ENCODE measurements around the gene SRCAP. TPM values are rescaled to one million over a fixed set of nuclear protein-coding genes. Genes with fewer than 3 reads are reported as not detected.

SRCAP gene
- total and polyA plus RNA-seq, 8 donors, result 1.2 to 70.1 (median 24.6) TPM

DNA sequence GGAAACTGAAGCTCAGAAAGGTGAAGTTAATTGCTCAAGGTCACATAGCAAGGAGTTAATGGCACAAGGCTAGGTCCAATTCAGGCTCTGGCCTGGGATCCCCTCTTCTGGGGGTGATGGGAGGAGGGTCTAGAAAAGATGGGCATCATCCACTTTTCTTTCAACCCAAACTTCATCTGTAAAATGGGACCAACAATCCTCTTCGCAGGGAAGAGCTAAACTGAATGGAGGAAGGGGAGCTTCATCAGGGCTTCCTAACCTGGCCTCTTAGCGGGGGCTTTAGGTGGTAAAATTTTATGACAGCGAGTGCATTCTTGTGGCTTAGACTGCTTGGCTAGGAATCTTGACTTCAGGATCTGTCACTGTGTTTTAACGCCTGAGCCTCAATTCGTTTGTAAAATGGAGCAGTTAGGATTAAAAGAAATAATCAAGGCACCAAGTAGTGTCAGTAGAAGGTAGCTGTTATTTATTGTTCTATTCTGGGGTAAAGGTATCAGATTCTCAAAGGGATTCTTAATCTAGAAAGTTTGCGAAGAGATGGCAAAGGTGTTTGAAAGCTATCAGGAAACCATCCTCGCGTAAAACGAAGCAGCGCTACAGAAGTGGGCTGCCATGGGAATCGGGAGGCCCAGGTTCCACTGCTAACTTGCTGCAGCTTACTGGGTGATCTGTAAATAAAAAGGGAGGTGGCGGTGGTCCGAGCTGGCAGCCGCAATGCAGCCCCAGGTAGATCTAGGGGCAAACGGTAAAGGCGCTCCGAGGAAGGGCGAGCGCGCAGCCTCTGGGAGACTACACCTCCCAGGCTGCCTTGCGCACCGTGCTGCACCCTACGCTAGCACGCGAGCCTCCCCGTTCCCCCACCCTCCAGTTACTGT is 1.5 kb upstream of the SRCAP start:
- Histone ChIP-seq H3K9me3 (no peaks in the 10 kb centered on the region), H3K27ac (peak overlapping the region; percentile 96 to 100 (median 100)), H3K4me3 (peak overlapping the region; percentile 74 to 98 (median 91)), H3K4me1 (peaks cover 16 to 53% (median 32%) of the 10 kb centered on the region in 4 donors), H3K27me3 (no peaks in the 10 kb centered on the region), H3K36me3 (peaks cover 19 to 25% (median 22%) of the 10 kb centered on the region in 4 donors)
- DNase-seq, result peak in 1 of 2 donors; percentile 18
- WGBS, 5 donors, result 8 to 24% (median 10%) methylated on average over 14 to 26 of the region's 26 CpGs
- TF ChIP-seq EP300 (IDR thresholded peaks at IDR 0.05) (no peak), POLR2AphosphoS5 (IDR thresholded peaks at IDR 0.05) (no peak), POLR2A (IDR thresholded peaks at IDR 0.05) (no peak)
- TF ChIP-seq, protein P1, sequence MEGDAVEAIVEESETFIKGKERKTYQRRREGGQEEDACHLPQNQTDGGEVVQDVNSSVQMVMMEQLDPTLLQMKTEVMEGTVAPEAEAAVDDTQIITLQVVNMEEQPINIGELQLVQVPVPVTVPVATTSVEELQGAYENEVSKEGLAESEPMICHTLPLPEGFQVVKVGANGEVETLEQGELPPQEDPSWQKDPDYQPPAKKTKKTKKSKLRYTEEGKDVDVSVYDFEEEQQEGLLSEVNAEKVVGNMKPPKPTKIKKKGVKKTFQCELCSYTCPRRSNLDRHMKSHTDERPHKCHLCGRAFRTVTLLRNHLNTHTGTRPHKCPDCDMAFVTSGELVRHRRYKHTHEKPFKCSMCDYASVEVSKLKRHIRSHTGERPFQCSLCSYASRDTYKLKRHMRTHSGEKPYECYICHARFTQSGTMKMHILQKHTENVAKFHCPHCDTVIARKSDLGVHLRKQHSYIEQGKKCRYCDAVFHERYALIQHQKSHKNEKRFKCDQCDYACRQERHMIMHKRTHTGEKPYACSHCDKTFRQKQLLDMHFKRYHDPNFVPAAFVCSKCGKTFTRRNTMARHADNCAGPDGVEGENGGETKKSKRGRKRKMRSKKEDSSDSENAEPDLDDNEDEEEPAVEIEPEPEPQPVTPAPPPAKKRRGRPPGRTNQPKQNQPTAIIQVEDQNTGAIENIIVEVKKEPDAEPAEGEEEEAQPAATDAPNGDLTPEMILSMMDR (IDR thresholded peaks at IDR 0.05), result peak in 1 of 7 experiments; percentile 16
- intact Hi-C loops (cut with DNase I; ENCODE audit: low total_unique reads), result no loop called here

DNA sequence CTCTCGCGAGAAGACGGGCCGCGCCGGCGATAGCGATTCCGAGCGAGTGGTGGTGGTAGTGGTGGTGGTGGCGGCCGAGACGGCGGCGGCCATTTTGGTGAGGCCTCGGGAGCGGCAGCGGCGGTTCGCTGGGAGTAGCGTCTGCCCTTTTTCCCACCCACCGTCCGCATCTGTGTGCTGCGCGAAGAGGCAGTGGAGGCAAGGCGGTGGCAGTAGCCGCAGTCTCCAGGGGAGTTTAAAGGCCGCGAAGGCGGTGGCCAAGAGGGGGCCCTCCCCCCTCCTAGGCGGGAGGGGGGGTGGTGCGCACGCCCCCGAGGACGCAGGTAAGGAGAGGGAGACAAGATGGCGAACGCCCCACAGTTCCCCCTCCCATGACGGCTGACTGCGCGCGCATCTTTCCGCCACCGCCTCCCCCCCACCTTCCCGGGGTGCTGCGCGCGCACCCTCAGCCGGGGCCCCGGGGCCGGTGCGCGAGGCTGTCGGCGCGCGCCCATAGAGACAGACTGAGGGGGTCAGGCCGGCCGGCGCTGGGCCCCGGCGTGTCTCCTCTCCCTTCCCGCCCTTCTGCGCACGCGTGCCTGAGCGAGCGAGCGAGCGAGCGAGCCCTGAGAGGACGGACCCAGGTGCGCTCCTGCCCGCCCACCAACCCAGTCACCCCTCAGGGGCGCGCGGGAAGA is 694 bp upstream of the SRCAP start:
- Histone ChIP-seq H3K4me3 (peak overlapping the region; percentile 74 to 98 (median 91)), H3K27me3 (no peaks in the 10 kb centered on the region), H3K4me1 (peaks cover 16 to 53% (median 32%) of the 10 kb centered on the region in 4 donors), H3K9me3 (no peaks in the 10 kb centered on the region), H3K36me3 (peaks cover 26 to 33% (median 30%) of the 10 kb centered on the region in 4 donors), H3K27ac (peak overlapping the region; percentile 96 to 100 (median 100))
- intact Hi-C loops (cut with DNase I; ENCODE audit: low total_unique reads), result no loop called here
- WGBS, 5 donors, result 0 to 1% (median 0%) methylated on average over 24 to 73 of the region's 76 CpGs
- TF ChIP-seq EP300 (IDR thresholded peaks at IDR 0.05), result no peak
- peak in 1 of 4 donors; percentile 51 for TF ChIP-seq POLR2A (IDR thresholded peaks at IDR 0.05)
- TF ChIP-seq POLR2AphosphoS5 (IDR thresholded peaks at IDR 0.05), result peak; percentile 72 to 97 (median 95)
- TF ChIP-seq, protein P1 (IDR thresholded peaks at IDR 0.05), result no peak
- DNase-seq, result peak; percentile 99

DNA sequence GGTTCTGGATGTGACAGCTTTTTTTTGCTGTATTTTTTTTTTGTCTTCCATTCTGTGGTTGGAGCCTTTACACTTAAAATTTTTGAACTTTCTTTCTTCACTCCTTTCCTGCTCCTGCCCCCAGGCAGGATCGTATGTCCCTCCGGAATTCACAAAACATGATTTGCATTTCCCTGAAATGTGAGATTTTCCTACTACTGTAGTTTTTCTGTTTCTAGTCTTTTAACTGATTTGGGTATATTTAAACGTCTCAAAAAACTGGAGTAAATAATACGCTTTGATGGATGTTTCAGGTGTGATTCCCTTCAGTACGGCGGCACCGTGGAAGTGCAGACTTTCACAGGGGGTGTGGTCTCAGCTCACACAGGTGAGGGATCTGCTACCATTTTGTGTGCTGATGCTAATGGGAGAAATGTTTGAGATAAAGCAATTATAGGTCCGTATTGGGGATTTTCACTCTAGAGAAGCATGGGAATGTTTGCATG is 686 bp downstream of the SRCAP start:
- Histone ChIP-seq H3K27me3 (no peaks in the 10 kb centered on the region), H3K36me3 (peaks cover 40 to 47% (median 43%) of the 10 kb centered on the region in 4 donors), H3K4me1 (peaks cover 16 to 40% (median 29%) of the 10 kb centered on the region in 4 donors), H3K27ac (peak overlapping the region; percentile 96 to 100 (median 100)), H3K4me3 (peak overlapping the region; percentile 74 to 98 (median 91)), H3K9me3 (no peaks in the 10 kb centered on the region)
- intact Hi-C loops (cut with DNase I; ENCODE audit: low total_unique reads), result no loop called here
- DNase-seq, result no peak
- 22 to 39% (median 23%) methylated on average over 8 of the region's 8 CpGs for WGBS, 5 donors
- TF ChIP-seq POLR2AphosphoS5 (IDR thresholded peaks at IDR 0.05) (no peak), POLR2A (IDR thresholded peaks at IDR 0.05) (no peak), EP300 (IDR thresholded peaks at IDR 0.05) (no peak)
- TF ChIP-seq, protein P1 (IDR thresholded peaks at IDR 0.05), result no peak

DNA sequence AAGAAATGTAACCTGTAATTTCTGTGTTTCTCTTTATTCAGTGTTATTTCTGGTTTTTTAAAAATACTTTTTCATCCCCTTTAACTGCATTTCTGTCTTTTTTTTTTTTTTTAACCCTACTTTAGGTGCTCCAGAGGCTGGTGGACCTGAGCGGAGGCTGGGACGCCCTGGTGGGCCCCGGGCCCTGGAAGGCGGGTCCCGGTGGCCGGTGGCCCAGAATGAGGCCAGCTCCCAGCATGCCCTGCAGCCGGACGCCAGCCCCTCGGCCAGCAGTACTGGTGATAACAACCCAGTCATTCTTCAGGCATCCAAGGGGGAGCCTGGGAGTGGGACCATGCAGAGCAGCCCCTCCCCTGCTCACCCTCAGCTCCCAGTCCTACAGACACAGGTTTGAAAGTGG is 1.5 kb downstream of the SRCAP start:
- TF ChIP-seq POLR2A (IDR thresholded peaks at IDR 0.05) (no peak), EP300 (IDR thresholded peaks at IDR 0.05) (no peak), POLR2AphosphoS5 (IDR thresholded peaks at IDR 0.05) (no peak)
- TF ChIP-seq, protein P1 (IDR thresholded peaks at IDR 0.05), result no peak
- peaks cover 16 to 40% (median 29%) of the 10 kb centered on the region in 4 donors for H3K4me1 ChIP-seq
- no peaks in the 10 kb centered on the region for H3K9me3 ChIP-seq
- H3K27me3 ChIP-seq, result no peaks in the 10 kb centered on the region
- H3K27ac ChIP-seq, result peak overlapping the region in 4 of 5 donors; percentile 10 to 100 (median 40)
- WGBS, 5 donors, result 32 to 59% (median 40%) methylated on average over 8 to 9 of the region's 9 CpGs
- DNase-seq, result peak in 1 of 2 donors; percentile 25
- H3K4me3 ChIP-seq, result no peak overlapping the region
- peaks cover 48 to 55% (median 52%) of the 10 kb centered on the region in 4 donors for H3K36me3 ChIP-seq
- intact Hi-C loops (cut with DNase I; ENCODE audit: low total_unique reads), result no loop called here

All from stomach (tissue), 9 donors.